GM12872 (cell line): ENCODE measurements around the gene TAPBPL.

Experiments used
- TF ChIP-seq, protein P1 (sequence below): IDR thresholded peaks from 3 replicates; pipeline ENCODE4 v1.5.1; 2011; ENCODE audit warnings: low read depth, mild to moderate bottlenecking, low read length, moderate library complexity; ENCODE audit not compliant: insufficient read depth

The TAPBPL gene, protein sequence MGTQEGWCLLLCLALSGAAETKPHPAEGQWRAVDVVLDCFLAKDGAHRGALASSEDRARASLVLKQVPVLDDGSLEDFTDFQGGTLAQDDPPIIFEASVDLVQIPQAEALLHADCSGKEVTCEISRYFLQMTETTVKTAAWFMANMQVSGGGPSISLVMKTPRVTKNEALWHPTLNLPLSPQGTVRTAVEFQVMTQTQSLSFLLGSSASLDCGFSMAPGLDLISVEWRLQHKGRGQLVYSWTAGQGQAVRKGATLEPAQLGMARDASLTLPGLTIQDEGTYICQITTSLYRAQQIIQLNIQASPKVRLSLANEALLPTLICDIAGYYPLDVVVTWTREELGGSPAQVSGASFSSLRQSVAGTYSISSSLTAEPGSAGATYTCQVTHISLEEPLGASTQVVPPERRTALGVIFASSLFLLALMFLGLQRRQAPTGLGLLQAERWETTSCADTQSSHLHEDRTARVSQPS

GRCh38 chr12:6451348-6452244, at the start of gene TAPBPL:
TAPBPL (plus strand) TSS chr12:6452042; CDS start chr12:6452249, 207 bp downstream.
- TF ChIP-seq, protein P1, sequence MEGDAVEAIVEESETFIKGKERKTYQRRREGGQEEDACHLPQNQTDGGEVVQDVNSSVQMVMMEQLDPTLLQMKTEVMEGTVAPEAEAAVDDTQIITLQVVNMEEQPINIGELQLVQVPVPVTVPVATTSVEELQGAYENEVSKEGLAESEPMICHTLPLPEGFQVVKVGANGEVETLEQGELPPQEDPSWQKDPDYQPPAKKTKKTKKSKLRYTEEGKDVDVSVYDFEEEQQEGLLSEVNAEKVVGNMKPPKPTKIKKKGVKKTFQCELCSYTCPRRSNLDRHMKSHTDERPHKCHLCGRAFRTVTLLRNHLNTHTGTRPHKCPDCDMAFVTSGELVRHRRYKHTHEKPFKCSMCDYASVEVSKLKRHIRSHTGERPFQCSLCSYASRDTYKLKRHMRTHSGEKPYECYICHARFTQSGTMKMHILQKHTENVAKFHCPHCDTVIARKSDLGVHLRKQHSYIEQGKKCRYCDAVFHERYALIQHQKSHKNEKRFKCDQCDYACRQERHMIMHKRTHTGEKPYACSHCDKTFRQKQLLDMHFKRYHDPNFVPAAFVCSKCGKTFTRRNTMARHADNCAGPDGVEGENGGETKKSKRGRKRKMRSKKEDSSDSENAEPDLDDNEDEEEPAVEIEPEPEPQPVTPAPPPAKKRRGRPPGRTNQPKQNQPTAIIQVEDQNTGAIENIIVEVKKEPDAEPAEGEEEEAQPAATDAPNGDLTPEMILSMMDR, result no peak

GRCh38 chr12:6404390-6404789, 47.5 kb upstream of the TAPBPL start:
- TF ChIP-seq, protein P1, result no peak

GRCh38 chr12:6405963-6406362, 45.9 kb upstream of the TAPBPL start:
- TF ChIP-seq, protein P1, result no peak

- TF ChIP-seq, protein P1, result no peak
These were observed 44.4 kb upstream of the TAPBPL start for GRCh38 chr12:6407236-6407954.

GRCh38 chr12:6416596-6416995, 35.2 kb upstream of the TAPBPL start:
- TF ChIP-seq, protein P1, result no peak

- TF ChIP-seq, protein P1, result no peak
These were observed 33.0 kb upstream of the TAPBPL start for GRCh38 chr12:6418796-6419195.
